Mesodermal cell (in vitro differentiated cells): ENCODE data around the gene IGSF10. TPM values are rescaled to one million over a fixed set of nuclear protein-coding genes. Genes with fewer than 3 reads are reported as not detected.
"Not testable (repeated sequence)": the region's sequence is repeated elsewhere in the genome, so short reads cannot be mapped to it uniquely, and the experiment has no call there.

Experiments
- H3K27ac ChIP-seq: 2 replicates; pipeline ENCODE4 v1.7.0; 2013; ENCODE audit warnings: mild to moderate bottlenecking, low read depth, low read length, moderate library complexity; ENCODE audit not compliant: severe bottlenecking
- H3K36me3 ChIP-seq: 2 replicates; pipeline ENCODE4 v1.7.1; 2013; ENCODE audit warnings: mild to moderate bottlenecking, low read length, moderate library complexity; ENCODE audit not compliant: control insufficient read depth, insufficient read depth
- H3K4me1 ChIP-seq: one replicate; pipeline ENCODE4 v1.7.1; 2013; ENCODE audit warnings: mild to moderate bottlenecking, low read length; ENCODE audit not compliant: insufficient read depth, control insufficient read depth, poor library complexity, severe bottlenecking
- H3K4me3 ChIP-seq: 2 replicates; pipeline ENCODE4 v1.7.0; 2013; ENCODE audit warnings: low read length, control low read depth, mild to moderate bottlenecking; ENCODE audit not compliant: insufficient read depth, poor library complexity, severe bottlenecking; ENCODE audit errors: extremely low read depth
- H3K9me3 ChIP-seq: 2 replicates; pipeline ENCODE4 v1.7.1; 2013; ENCODE audit warnings: mild to moderate bottlenecking, low read length, moderate library complexity; ENCODE audit not compliant: control insufficient read depth
- WGBS, 2 experiments: methylation state at CpG; one replicate each; pipeline ENCODE4 v1.1.5; 2013; ENCODE audit warnings: missing lambda C conversion rate in 2 of 2; ENCODE audit not compliant: insufficient coverage in 2 of 2; 5-methylcytosine and 5-hydroxymethylcytosine counted together
- polyA plus RNA-seq, 2 experiments: library from polyadenylated mRNA; stranded (reverse); fragments of 50-300 nt; gene quantifications; one replicate each; pipeline ENCODE4 v1.2.3, GENCODE V29; 2013

Gene IGSF10
- polyA plus RNA-seq (2013, experiment 1 of 2) = 2.6 TPM
- polyA plus RNA-seq (2013, experiment 2 of 2) = 3.4 TPM

- no peak within 1 kb of the TSS for H3K27ac ChIP-seq
- H3K9me3 ChIP-seq = no peaks in the 10 kb centered on the region
- H3K36me3 ChIP-seq = no peaks in the 10 kb centered on the region
- 17 to 37% methylated on average over 23 to 32 of the region's 40 CpGs for WGBS, 2 experiments
- H3K4me1 ChIP-seq = no peaks in the 10 kb centered on the region
- peak within 1 kb of the TSS; percentile 40 for H3K4me3 ChIP-seq
These were observed at the start of gene IGSF10 for GRCh38 chr3:151460774-151461450. IGSF10 (minus strand) TSS chr3:151461061; CDS start chr3:151458709, 2,352 bp downstream.

- not testable (repeated sequence) for H3K36me3 ChIP-seq, H3K27ac ChIP-seq, H3K4me3 ChIP-seq, H3K9me3 ChIP-seq, H3K4me1 ChIP-seq
- 89 to 95% methylated on average over 6 to 8 of the region's 11 CpGs for WGBS, 2 experiments
These were observed 48.7 kb upstream of the IGSF10 start for GRCh38 chr3:151509468-151510135.

- Histone ChIP-seq H3K27ac (no peak overlapping the region), H3K36me3 (no peaks in the 10 kb centered on the region), H3K4me3 (no peak overlapping the region), H3K9me3 (no peaks in the 10 kb centered on the region), H3K4me1 (no peaks in the 10 kb centered on the region)
- WGBS, 2 experiments = 92 to 100% methylated on average over 1 to 2 of the region's 2 CpGs
These were observed 43.7 kb upstream of the IGSF10 start for GRCh38 chr3:151504606-151505005.

GRCh38 chr3:151503074-151503473, 42.2 kb upstream of the IGSF10 start:
- Histone ChIP-seq H3K27ac (no peak overlapping the region), H3K36me3 (no peaks in the 10 kb centered on the region), H3K4me3 (no peak overlapping the region), H3K9me3 (no peaks in the 10 kb centered on the region), H3K4me1 (no peaks in the 10 kb centered on the region)
- no CpG with 5 or more reads among the region's 1 CpG for WGBS, 2 experiments

- no peaks in the 10 kb centered on the region for H3K9me3 ChIP-seq
These were observed 41.2 kb upstream of the IGSF10 start for GRCh38 chr3:151501923-151502632.

GRCh38 chr3:151501171-151501922, 40.5 kb upstream of the IGSF10 start:
- Histone ChIP-seq H3K4me1 (no peaks in the 10 kb centered on the region), H3K36me3 (no peaks in the 10 kb centered on the region), H3K27ac (no peak overlapping the region), H3K9me3 (no peaks in the 10 kb centered on the region), H3K4me3 (no peak overlapping the region)
- 75 to 80% methylated on average over 1 to 2 of the region's 5 CpGs for WGBS, 2 experiments

More at GRCh38 chr3:151501923-151502632, 41.2 kb upstream of the IGSF10 start:
- H3K4me3 ChIP-seq = no peak overlapping the region
- no CpG with 5 or more reads among the region's 4 CpGs for WGBS, 2 experiments
- H3K4me1 ChIP-seq = no peaks in the 10 kb centered on the region
- H3K36me3 ChIP-seq = no peaks in the 10 kb centered on the region
- no peak overlapping the region for H3K27ac ChIP-seq

GRCh38 chr3:151499168-151499567, 38.3 kb upstream of the IGSF10 start:
- H3K27ac ChIP-seq = no peak overlapping the region
- no peaks in the 10 kb centered on the region for H3K36me3 ChIP-seq
- no peak overlapping the region for H3K4me3 ChIP-seq
- no peaks in the 10 kb centered on the region for H3K9me3 ChIP-seq
- no peaks in the 10 kb centered on the region for H3K4me1 ChIP-seq
- whole genome bisulfite sequencing, 2 experiments = 60% methylated on average over 1 of the region's 3 CpGs; no CpG with 5 or more reads in 1 of the 2 experiments

GRCh38 chr3:151491525-151491924, 30.7 kb upstream of the IGSF10 start:
- Histone ChIP-seq H3K36me3 (no peaks in the 10 kb centered on the region), H3K27ac (no peak overlapping the region), H3K4me1 (no peaks in the 10 kb centered on the region), H3K4me3 (no peak overlapping the region), H3K9me3 (no peaks in the 10 kb centered on the region)
- WGBS, 2 experiments = no CpG with 5 or more reads among the region's 2 CpGs

- not testable (repeated sequence) for H3K36me3 ChIP-seq, H3K27ac ChIP-seq, H3K4me1 ChIP-seq, H3K4me3 ChIP-seq, H3K9me3 ChIP-seq
These were observed 27.0 kb upstream of the IGSF10 start for GRCh38 chr3:151487833-151488232.

GRCh38 chr3:151483961-151484520, 23.2 kb upstream of the IGSF10 start:
- peaks cover 5% of the 10 kb centered on the region for H3K9me3 ChIP-seq
- H3K36me3 ChIP-seq = no peaks in the 10 kb centered on the region
- 77 to 88% methylated on average over 5 of the region's 6 CpGs for WGBS, 2 experiments
- H3K4me1 ChIP-seq = no peaks in the 10 kb centered on the region
- no peak overlapping the region for H3K27ac ChIP-seq
- no peak overlapping the region for H3K4me3 ChIP-seq
